Measurements from ENCODE around the gene NFIL3.
"Not testable (repeated sequence)": the region's sequence is repeated elsewhere in the genome, so short reads cannot be mapped to it uniquely, and the experiment has no call there.

The NFIL3 gene

GRCh38 chr9:91423785-91424402, at the start of gene NFIL3:
TSS of gene NFIL3 (minus strand) at chr9:91423832. CDS start at chr9:91410734, 13,098 bp downstream.
- peak; percentile 88 for DNase-seq (ENCODE audit: low spot score)

GRCh38 chr9:91471524-91471923, 47.9 kb upstream of the NFIL3 start:
- not testable (repeated sequence) for DNase-seq (ENCODE audit: low spot score)

- DNase-seq (ENCODE audit: low spot score) = no peak
These were observed 41.8 kb upstream of the NFIL3 start for GRCh38 chr9:91465420-91465819.

GRCh38 chr9:91458906-91459305, 35.3 kb upstream of the NFIL3 start:
- no peak for DNase-seq (ENCODE audit: low spot score)

GRCh38 chr9:91452844-91453243, 29.2 kb upstream of the NFIL3 start:
- DNase-seq (ENCODE audit: low spot score) = no peak

GRCh38 chr9:91451431-91452270, 28.0 kb upstream of the NFIL3 start:
- DNase-seq (ENCODE audit: low spot score) = no peak

- no peak for DNase-seq (ENCODE audit: low spot score)
These were observed 21.5 kb upstream of the NFIL3 start for GRCh38 chr9:91445135-91445534.

- DNase-seq (ENCODE audit: low spot score) = no peak
These were observed 20.4 kb upstream of the NFIL3 start for GRCh38 chr9:91443994-91444392.

- DNase-seq (ENCODE audit: low spot score) = no peak
These were observed 19.8 kb upstream of the NFIL3 start for GRCh38 chr9:91443321-91443993.

- no peak for DNase-seq (ENCODE audit: low spot score)
These were observed 13.2 kb upstream of the NFIL3 start for GRCh38 chr9:91436841-91437240.

- no peak for DNase-seq (ENCODE audit: low spot score)
These were observed 9.5 kb upstream of the NFIL3 start for GRCh38 chr9:91433180-91433579.

GRCh38 chr9:91431485-91431884, 7.9 kb upstream of the NFIL3 start:
- DNase-seq (ENCODE audit: low spot score) = no peak

- DNase-seq (ENCODE audit: low spot score) = no peak
These were observed 5.9 kb upstream of the NFIL3 start for GRCh38 chr9:91429501-91429900.

- DNase-seq (ENCODE audit: low spot score) = no peak
These were observed 5.3 kb upstream of the NFIL3 start for GRCh38 chr9:91428927-91429351.

GRCh38 chr9:91428436-91428835, 4.8 kb upstream of the NFIL3 start:
- DNase-seq (ENCODE audit: low spot score) = no peak

- no peak for DNase-seq (ENCODE audit: low spot score)
These were observed 4.2 kb upstream of the NFIL3 start for GRCh38 chr9:91427873-91428272.

- no peak for DNase-seq (ENCODE audit: low spot score)
These were observed 2.6 kb upstream of the NFIL3 start for GRCh38 chr9:91426123-91426745.

GRCh38 chr9:91425271-91425670, 1.6 kb upstream of the NFIL3 start:
- DNase-seq (ENCODE audit: low spot score) = no peak

- peak; percentile 82 for DNase-seq (ENCODE audit: low spot score)
These were observed 958 bp upstream of the NFIL3 start for GRCh38 chr9:91424403-91425176.

- DNase-seq (ENCODE audit: low spot score) = peak; percentile 84
These were observed 597 bp downstream of the NFIL3 start for GRCh38 chr9:91422758-91423711.
